ENCODE results near the gene PRRC2B. TPM values are rescaled to one million over a fixed set of nuclear protein-coding genes. Genes with fewer than 3 reads are reported as not detected.

Gene PRRC2B
- total and polyA plus RNA-seq, 2 of the 13 experiments (the other 11 are each of a cell fraction or from before 2014, with no cell fraction given), result 20.8 to 37.4 TPM

- TF ChIP-seq TFDP2 (CRISPR knock-in tag; IDR thresholded peaks at IDR 0.05) (no peak), ZNF121 (CRISPR knock-in tag; IDR thresholded peaks at IDR 0.05) (no peak), TFAP4 (IDR thresholded peaks at IDR 0.05; ENCODE audit: borderline replicate concordance, low read depth) (peak; percentile 96), PHF20 (CRISPR knock-in tag; IDR thresholded peaks at IDR 0.05) (no peak), CAMTA2 (CRISPR knock-in tag; IDR thresholded peaks at IDR 0.05; ENCODE audit: borderline replicate concordance) (no peak), SALL2 (CRISPR knock-in tag; IDR thresholded peaks at IDR 0.05) (no peak), ELF3 (CRISPR knock-in tag; IDR thresholded peaks at IDR 0.05) (0 out of 2 replicates have a peak, but pooled peaks have one; percentile 23), SKIL (CRISPR knock-in tag; IDR thresholded peaks at IDR 0.05; ENCODE audit: borderline replicate concordance) (no peak), FOXA3 (CRISPR knock-in tag; IDR thresholded peaks at IDR 0.05) (0 out of 2 replicates have a peak, but pooled peaks have one; percentile 9), AKAP8 (CRISPR knock-in tag; IDR thresholded peaks at IDR 0.05) (no peak), ZFX (CRISPR knock-in tag; IDR thresholded peaks at IDR 0.05; ENCODE audit: low read depth) (peak; percentile 69), HBP1 (CRISPR knock-in tag; IDR thresholded peaks at IDR 0.05; ENCODE audit: low read depth) (no peak), ZNF574 (CRISPR knock-in tag; IDR thresholded peaks at IDR 0.05) (no peak), FLYWCH1 (CRISPR knock-in tag; IDR thresholded peaks at IDR 0.05) (no peak), ZNF724P (CRISPR knock-in tag; IDR thresholded peaks at IDR 0.05; ENCODE audit: borderline replicate concordance) (0 out of 2 replicates have a peak, but pooled peaks have one; percentile 28), HMG20A (CRISPR knock-in tag; IDR thresholded peaks at IDR 0.05; ENCODE audit: borderline replicate concordance) (0 out of 2 replicates have a peak, but pooled peaks have one; percentile 11), RFX1 (IDR thresholded peaks at IDR 0.05) (no peak), TGIF2 (CRISPR knock-in tag; IDR thresholded peaks at IDR 0.05) (peak; percentile 71), ZNF503 (CRISPR knock-in tag; IDR thresholded peaks at IDR 0.05) (no peak)
Measured at GRCh38 chr9:131382850-131383729, 10.8 kb upstream of the PRRC2B start (continued).
